Measurements from ENCODE around the gene SLC35C1. TPM values are rescaled to one million over a fixed set of nuclear protein-coding genes. Genes with fewer than 3 reads are reported as not detected.
A peak's percentile ranks its signal among the peaks of the same experiment; 100 is the strongest.

The SLC35C1 gene
- total and polyA plus RNA-seq, 2 donors from 2014 or later: 5.7 to 20.6 TPM

- Histone ChIP-seq H3K9ac (ENCODE audit: low read length in 3 of 3) (no peak overlapping the region), H3K9me3 (ENCODE audit: control insufficient read depth in 2 of 3, insufficient read depth in 1 of 3, low read length in 3 of 3) (no peaks in the 10 kb centered on the region), H3K27me3 (ENCODE audit: control insufficient read depth, insufficient read depth, low read length) (no peaks in the 10 kb centered on the region), H3K27ac (ENCODE audit: low read depth in 2 of 2, low read length in 2 of 2) (no peak overlapping the region), H3K4me1 (ENCODE audit: control insufficient read depth in 2 of 3, insufficient read depth in 2 of 3, low read depth in 1 of 3, low read length in 3 of 3) (no peaks in the 10 kb centered on the region), H3K4me3 (ENCODE audit: low read length in 3 of 3) (no peak overlapping the region), H3K36me3 (ENCODE audit: control insufficient read depth in 2 of 3, insufficient read depth in 3 of 3, low read length in 3 of 3) (no peaks in the 10 kb centered on the region)
- intact Hi-C loops (cut with DNase I): no loop called here
- FAIRE-seq (no peak), DNase-seq (no peak)
- TF ChIP-seq CTCF (IDR thresholded peaks at IDR 0.05; ENCODE audit: borderline replicate concordance, extremely low read depth, insufficient read depth): no peak
These were observed 25.6 kb downstream of the SLC35C1 start for GRCh38 chr11:45830596-45830995.

- no peaks in the 10 kb centered on the region for H3K27me3 ChIP-seq (ENCODE audit: control insufficient read depth, insufficient read depth, low read length)
- intact Hi-C loops (cut with DNase I): no loop called here
- DNase-seq (peak in 1 of 5 donors; percentile 31), FAIRE-seq (no peak)
- H3K4me1 ChIP-seq (ENCODE audit: control insufficient read depth in 2 of 3, insufficient read depth in 2 of 3, low read depth in 1 of 3, low read length in 3 of 3): no peaks in the 10 kb centered on the region
- H3K9ac ChIP-seq (ENCODE audit: low read length in 3 of 3): no peak overlapping the region
- H3K27ac ChIP-seq (ENCODE audit: low read depth in 2 of 2, low read length in 2 of 2): no peak overlapping the region
- no peak overlapping the region for H3K4me3 ChIP-seq (ENCODE audit: low read length in 3 of 3)
- H3K9me3 ChIP-seq (ENCODE audit: control insufficient read depth in 2 of 3, insufficient read depth in 1 of 3, low read length in 3 of 3): no peaks in the 10 kb centered on the region
- no peak for TF ChIP-seq CTCF (IDR thresholded peaks at IDR 0.05; ENCODE audit: borderline replicate concordance, extremely low read depth, insufficient read depth)
- H3K36me3 ChIP-seq (ENCODE audit: control insufficient read depth in 2 of 3, insufficient read depth in 3 of 3, low read length in 3 of 3): no peaks in the 10 kb centered on the region
These were observed 28.0 kb downstream of the SLC35C1 start for GRCh38 chr11:45832811-45833441.

GRCh38 chr11:45833761-45834160, 28.8 kb downstream of the SLC35C1 start:
- FAIRE-seq: no peak
- intact Hi-C loops (cut with DNase I): no loop called here
- Histone ChIP-seq H3K27ac (ENCODE audit: low read depth in 2 of 2, low read length in 2 of 2) (no peak overlapping the region), H3K36me3 (ENCODE audit: control insufficient read depth in 2 of 3, insufficient read depth in 3 of 3, low read length in 3 of 3) (no peaks in the 10 kb centered on the region), H3K9ac (ENCODE audit: low read length in 3 of 3) (no peak overlapping the region), H3K4me3 (ENCODE audit: low read length in 3 of 3) (no peak overlapping the region), H3K4me1 (ENCODE audit: control insufficient read depth in 2 of 3, insufficient read depth in 2 of 3, low read depth in 1 of 3, low read length in 3 of 3) (no peaks in the 10 kb centered on the region), H3K9me3 (ENCODE audit: control insufficient read depth in 2 of 3, insufficient read depth in 1 of 3, low read length in 3 of 3) (no peaks in the 10 kb centered on the region), H3K27me3 (ENCODE audit: control insufficient read depth, insufficient read depth, low read length) (no peaks in the 10 kb centered on the region)
- TF ChIP-seq CTCF (IDR thresholded peaks at IDR 0.05; ENCODE audit: borderline replicate concordance, extremely low read depth, insufficient read depth): no peak
- DNase-seq: no peak

DNA sequence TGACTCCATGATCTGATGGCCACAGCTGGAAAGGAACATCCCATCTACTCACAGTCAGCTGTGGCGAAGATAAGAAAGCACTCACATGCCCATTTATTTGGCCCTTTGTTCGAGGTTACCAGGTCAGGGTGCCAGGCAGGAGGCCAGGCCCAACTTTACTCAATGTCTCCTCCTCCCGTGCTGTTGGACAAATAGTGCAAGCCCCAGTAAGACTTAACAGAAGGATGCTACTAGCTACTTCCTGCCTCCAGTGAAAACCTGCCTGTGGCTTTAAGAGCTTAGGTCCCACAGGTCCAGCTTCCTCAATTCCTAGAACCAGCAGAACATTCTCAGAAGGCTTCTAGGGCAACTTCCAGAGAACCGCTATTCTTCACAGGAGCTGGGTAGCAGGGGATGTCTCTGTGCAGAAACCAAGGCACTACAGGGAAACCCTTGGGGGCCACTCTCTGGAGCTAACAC, 29.4 kb downstream of the SLC35C1 start:
- no peaks in the 10 kb centered on the region for H3K27me3 ChIP-seq (ENCODE audit: control insufficient read depth, insufficient read depth, low read length)
- intact Hi-C loops (cut with DNase I): no loop called here
- H3K4me1 ChIP-seq (ENCODE audit: control insufficient read depth in 2 of 3, insufficient read depth in 2 of 3, low read depth in 1 of 3, low read length in 3 of 3): no peaks in the 10 kb centered on the region
- no peak for TF ChIP-seq CTCF (IDR thresholded peaks at IDR 0.05; ENCODE audit: borderline replicate concordance, extremely low read depth, insufficient read depth)
- no peak overlapping the region for H3K4me3 ChIP-seq (ENCODE audit: low read length in 3 of 3)
- FAIRE-seq (no peak), DNase-seq (no peak)
- H3K27ac ChIP-seq (ENCODE audit: low read depth in 2 of 2, low read length in 2 of 2): no peak overlapping the region
- H3K9me3 ChIP-seq (ENCODE audit: control insufficient read depth in 2 of 3, insufficient read depth in 1 of 3, low read length in 3 of 3): no peaks in the 10 kb centered on the region
- H3K36me3 ChIP-seq (ENCODE audit: control insufficient read depth in 2 of 3, insufficient read depth in 3 of 3, low read length in 3 of 3): no peaks in the 10 kb centered on the region
- no peak overlapping the region for H3K9ac ChIP-seq (ENCODE audit: low read length in 3 of 3)
